H1 (cell line): Measurements from ENCODE around the gene NOM1. TPM values are rescaled to one million over a fixed set of nuclear protein-coding genes. Genes with fewer than 3 reads are reported as not detected.

Experiments
- CTCF ChIA-PET: fragments of 300-600 bp; sonication (Branson Sonifier 250); formaldehyde crosslinking; loops from one replicate; lab custom pipeline; 2021; ENCODE audit not compliant: partially characterized antibody; lab: Charles Lee
- POLR2A ChIA-PET: fragments of 300-600 bp; sonication (Branson Sonifier 250); formaldehyde crosslinking; loops from one replicate; lab custom pipeline; 2021; ENCODE audit warnings: inconsistent platforms; ENCODE audit not compliant: partially characterized antibody; lab: Charles Lee
- DNase-seq, 2 experiments: peaks; one replicate each; pipeline versions ENCODE4 v3.0.0 to v3.0.0-alpha.2; 2010 to 2022; ENCODE audit warnings: low spot score in 2 of 2, low read depth in 1 of 2, mixed read lengths in 1 of 2
- FAIRE-seq: peaks from 2 replicates; lab custom pipeline; 2011; peaks lifted over from hg19 to GRCh38; lab: Jason Lieb, UNC
- H2AFZ ChIP-seq: 2 replicates; pipeline ENCODE4 v1.8.1; 2012; ENCODE audit warnings: low read length, inconsistent platforms
- H2AK5ac ChIP-seq: 2 replicates; pipeline ENCODE4 v1.6.1; 2013; ENCODE audit warnings: low read depth, low read length
- H2BK120ac ChIP-seq: replicated peaks from 2 replicates; pipeline ENCODE3; 2013; ENCODE audit warnings: low read depth, low read length, inconsistent platforms
- H2BK12ac ChIP-seq: 2 replicates; pipeline ENCODE4 v1.6.1; 2013; ENCODE audit warnings: low read depth, low read length
- H2BK15ac ChIP-seq: 2 replicates; pipeline ENCODE4 v1.6.1; 2013; ENCODE audit warnings: low read length
- H2BK20ac ChIP-seq: 2 replicates; pipeline ENCODE4 v1.6.1; 2013; ENCODE audit warnings: low read length
- H2BK5ac ChIP-seq: 2 replicates; pipeline ENCODE4 v1.6.1; 2013; ENCODE audit warnings: low read depth, low read length
- H3K14ac ChIP-seq: 2 replicates; pipeline ENCODE4 v1.6.1; 2013; ENCODE audit warnings: inconsistent platforms; ENCODE audit not compliant: insufficient read length
- H3K18ac ChIP-seq: 2 replicates; pipeline ENCODE4 v1.6.1; 2013; ENCODE audit warnings: low read length; ENCODE audit errors: extremely low read depth
- H3K23ac ChIP-seq: 2 replicates; pipeline ENCODE4 v1.6.1; 2013; ENCODE audit warnings: inconsistent platforms; ENCODE audit not compliant: insufficient read length
- H3K23me2 ChIP-seq: 2 replicates; pipeline ENCODE4 v1.6.1; 2013; ENCODE audit warnings: low read depth, low read length
- H3K27ac ChIP-seq: 2 replicates; pipeline ENCODE4 v1.6.1; 2011; ENCODE audit warnings: low read depth, low read length, inconsistent platforms
- H3K27me3 ChIP-seq, 4 experiments: replicated peaks in 1 of 4; 1 replicate in 1 of 4; 2 replicates in 3 of 4; pipeline versions ENCODE4 v1.6.1 to v1.8.1; 2011 to 2013; ENCODE audit warnings: low read length in 3 of 4, mild to moderate bottlenecking in 3 of 4, inconsistent platforms in 2 of 4, mixed read lengths in 2 of 4, moderate library complexity in 1 of 4; ENCODE audit not compliant: control insufficient read depth in 3 of 4, insufficient read depth in 3 of 4; ENCODE audit errors: extremely low read depth in 1 of 4
- H3K36me3 ChIP-seq, 4 experiments: 2 replicates each; pipeline versions ENCODE4 v1.6.1 to v1.8.1; 2011 to 2013; ENCODE audit warnings: mild to moderate bottlenecking in 4 of 4, low read length in 3 of 4, moderate library complexity in 2 of 4, control low read depth in 1 of 4, inconsistent platforms in 1 of 4; ENCODE audit not compliant: insufficient read depth in 4 of 4, control insufficient read depth in 2 of 4
- H3K4ac ChIP-seq: replicated peaks from 2 replicates; pipeline ENCODE3; 2013; ENCODE audit warnings: low read length, low read depth, mixed read lengths, inconsistent platforms; ENCODE audit not compliant: insufficient read length
- H3K4me1 ChIP-seq, 4 experiments: replicated peaks in 1 of 4; 1 replicate in 1 of 4; 2 replicates in 3 of 4; pipeline versions ENCODE4 v1.6.1 to v1.8.1; 2011 to 2013; ENCODE audit warnings: low read length in 3 of 4, inconsistent platforms in 2 of 4, mixed read lengths in 1 of 4; ENCODE audit not compliant: insufficient read depth in 4 of 4, control insufficient read depth in 3 of 4
- H3K4me2 ChIP-seq, 2 experiments: 2 replicates each; pipeline versions ENCODE4 v1.6.1 to v1.8.1; 2011 to 2013; ENCODE audit warnings: low read depth in 2 of 2, low read length in 2 of 2, control low read depth in 1 of 2, inconsistent platforms in 1 of 2, mild to moderate bottlenecking in 1 of 2; ENCODE audit not compliant: insufficient read depth in 1 of 2
- H3K4me3 ChIP-seq, 4 experiments: fragments of 200-600, 300-600 bp in 1 of 4; sonication (generic), shearing (Covaris generic), sonication (Bioruptor Twin) in 1 of 4; 2 replicates each; pipeline versions ENCODE4 v1.5.1 to v1.8.1; 2011 to 2016; ENCODE audit warnings: low read length in 4 of 4, low read depth in 3 of 4, control low read depth in 2 of 4, inconsistent platforms in 2 of 4, mild to moderate bottlenecking in 2 of 4, mixed read lengths in 1 of 4, moderate library complexity in 1 of 4; ENCODE audit not compliant: insufficient read depth in 2 of 4; ENCODE audit errors: extremely low read depth in 1 of 4
- H3K56ac ChIP-seq: replicated peaks from 2 replicates; pipeline ENCODE3; 2013; ENCODE audit warnings: low read depth, mild to moderate bottlenecking, mixed read lengths, low read length, inconsistent platforms; ENCODE audit not compliant: insufficient read length
- H3K79me1 ChIP-seq: 2 replicates; pipeline ENCODE4 v1.6.1; 2013; ENCODE audit warnings: low read depth, low read length, control low read depth
- H3K79me2 ChIP-seq, 2 experiments: 2 replicates each; pipeline versions ENCODE4 v1.6.1 to v1.8.1; 2012 to 2013; ENCODE audit warnings: low read length in 2 of 2, mild to moderate bottlenecking in 2 of 2, inconsistent platforms in 1 of 2; ENCODE audit not compliant: insufficient read depth in 2 of 2, control insufficient read depth in 1 of 2
- H3K9ac ChIP-seq, 4 experiments: replicated peaks in 1 of 4; 1 replicate in 1 of 4; 2 replicates in 3 of 4; pipeline versions ENCODE4 v1.6.1 to v1.8.1; 2011 to 2013; ENCODE audit warnings: low read depth in 3 of 4, low read length in 3 of 4, control low read depth in 2 of 4, mild to moderate bottlenecking in 2 of 4, moderate library complexity in 2 of 4, inconsistent platforms in 1 of 4; ENCODE audit errors: extremely low read depth in 1 of 4
- H3K9me3 ChIP-seq, 2 experiments: 2 replicates each; pipeline versions ENCODE4 v1.6.1 to v1.8.1; 2012 to 2013; ENCODE audit warnings: mild to moderate bottlenecking in 2 of 2, moderate library complexity in 2 of 2, control low read depth in 1 of 2, inconsistent platforms in 1 of 2, low read depth in 1 of 2, low read length in 1 of 2, mixed read lengths in 1 of 2; ENCODE audit not compliant: insufficient read depth in 2 of 2
- H4K20me1 ChIP-seq, 2 experiments: replicated peaks in 1 of 2; 2 replicates each; pipeline versions ENCODE3 to v1.8.1; 2011 to 2013; ENCODE audit warnings: inconsistent platforms in 2 of 2, low read length in 2 of 2, mild to moderate bottlenecking in 1 of 2; ENCODE audit not compliant: insufficient read depth in 2 of 2, control insufficient read depth in 1 of 2
- H4K5ac ChIP-seq: 2 replicates; pipeline ENCODE4 v1.6.1; 2013; ENCODE audit warnings: low read length, low read depth, mixed read lengths, inconsistent platforms; ENCODE audit not compliant: insufficient read length
- H4K8ac ChIP-seq: 2 replicates; pipeline ENCODE4 v1.8.0; 2013; ENCODE audit warnings: mild to moderate bottlenecking, moderate library complexity, low read length, inconsistent platforms; ENCODE audit not compliant: insufficient read depth; ENCODE audit errors: extremely low read depth
- H4K91ac ChIP-seq: replicated peaks from 2 replicates; pipeline ENCODE3; 2013; ENCODE audit warnings: low read length, mixed read lengths, inconsistent platforms; ENCODE audit not compliant: insufficient read length
- JUN ChIP-seq: IDR thresholded peaks from 2 replicates; pipeline ENCODE4 v1.6.1; 2011; ENCODE audit warnings: low read depth, mild to moderate bottlenecking, improper control_type of control experiment, low read length
- SAP30 ChIP-seq: fragments of 300-600 bp; sonication (generic); IDR thresholded peaks from 2 replicates; pipeline ENCODE4 v1.7.1; 2012; ENCODE audit warnings: low read length, moderate library complexity, mild to moderate bottlenecking, inconsistent platforms; ENCODE audit not compliant: insufficient read depth, insufficient replicate concordance
- WGBS, 2 experiments: shearing (Covaris generic) in 1 of 2; methylation state at CpG; one replicate each; pipeline versions ENCODE4 v1.1.6 to v1.1.7; 2013 to 2015; ENCODE audit warnings: low lambda C conversion rate in 2 of 2, mixed read lengths in 2 of 2, inconsistent platforms in 1 of 2, low coverage in 1 of 2, missing lambda C conversion rate in 1 of 2; ENCODE audit not compliant: insufficient replicate concordance in 2 of 2, insufficient coverage in 1 of 2, insufficient read length in 1 of 2; ENCODE audit errors: extremely low coverage in 1 of 2, missing lambda C conversion rate in 1 of 2; 5-methylcytosine and 5-hydroxymethylcytosine counted together
- polyA plus RNA-seq, 7 experiments: library from polyadenylated mRNA; depleted of rRNA in 3 of 7; stranded (reverse) in 5 of 7; unstranded in 2 of 7; fragments of >200 nt in 5 of 7; fragments of 200-250 nt in 2 of 7; gene quantifications; 1 replicate in 5 of 7; 2 replicates in 1 of 7; 4 replicates in 1 of 7; pipeline versions ENCODE4 v1.2.1 to v1.2.3, GENCODE V29; 2011 to 2013; ENCODE audit warnings: missing spikeins in 2 of 7, mixed read lengths in 2 of 7
- total RNA-seq: library from RNA; stranded (reverse); fragmentation: NEBNext Ultra II Directional; extraction: Animal tissue kit (Norgen Biotek cat#: 25700); gene quantifications from 2 replicates; pipeline ENCODE4 v1.2.1, GENCODE V29; 2021

Gene NOM1
- total and polyA plus RNA-seq, 2 of the 8 experiments (the other 6 are each of a cell fraction or from before 2014, with no cell fraction given) = 10.6 to 29.1 TPM

DNA sequence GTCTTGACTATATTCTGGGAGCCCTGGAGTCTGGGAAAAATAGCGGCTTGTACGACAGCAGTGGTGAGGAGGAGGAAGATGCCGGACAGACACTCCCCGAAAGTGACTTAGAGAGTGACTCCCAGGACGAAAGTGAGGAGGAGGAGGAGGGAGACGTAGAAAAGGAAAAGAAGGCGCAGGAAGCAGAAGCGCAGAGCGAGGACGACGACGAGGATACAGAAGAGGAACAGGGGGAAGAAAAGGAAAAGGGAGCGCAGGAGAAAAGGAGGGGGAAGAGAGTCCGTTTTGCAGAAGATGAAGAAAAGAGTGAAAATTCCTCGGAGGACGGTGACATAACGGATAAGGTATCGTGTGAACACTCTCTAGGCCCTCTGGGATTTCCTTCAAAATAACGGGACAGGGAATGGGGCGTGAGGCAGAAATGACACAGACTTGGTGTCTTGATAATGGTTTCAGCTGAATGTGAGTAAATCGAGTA, 908 bp downstream of the NOM1 start:
- Histone ChIP-seq H2BK12ac (no peak overlapping the region), H3K4me1 (peaks cover 0 to 7% (median 1%) of the 10 kb centered on the region in 4 experiments; a peak in 6 of 7 replicates), H2BK120ac (no peak overlapping the region), H3K23me2 (peaks cover 10% of the 10 kb centered on the region), H3K23ac (no peak overlapping the region), H3K4me2 (peak overlapping the region; percentile 92 to 94), H2BK5ac (no peak overlapping the region), H2AK5ac (no peak overlapping the region), H3K27me3 (no peaks in the 10 kb centered on the region), H4K20me1 (peaks cover 12 to 19% of the 10 kb centered on the region in 2 experiments), H3K36me3 (peaks cover 21 to 32% (median 31%) of the 10 kb centered on the region in 4 experiments), H3K4ac (no peak overlapping the region), H3K18ac (no peak overlapping the region; the same call in 1 of the 2 replicates), H3K14ac (no peak overlapping the region), H2AFZ (no peak overlapping the region), H3K79me1 (peaks cover 11% of the 10 kb centered on the region; the same call in 1 of the 2 replicates), H3K4me3 (peak overlapping the region; percentile 93 to 99 (median 96)), H2BK20ac (no peak overlapping the region), H4K5ac (no peak overlapping the region), H2BK15ac (no peak overlapping the region), H3K9me3 (no peaks in the 10 kb centered on the region), H4K8ac (no peak overlapping the region), H3K27ac (no peak overlapping the region), H3K79me2 (peaks cover 15 to 51% of the 10 kb centered on the region in 2 experiments), H4K91ac (no peak overlapping the region), H3K56ac (no peak overlapping the region), H3K9ac (peak overlapping the region; percentile 68 to 93 (median 86))
- no peak for TF ChIP-seq JUN
- TF ChIP-seq SAP30 = peak; percentile 64
- ChIA-PET POLR2A (interaction anchor here (0.6 to 3.1 kb wide), 11 partner anchors 11 to 91 kb away, joined by 3 to 18 read pairs (median 4); no protein-coding TSS in a partner anchor), CTCF (interaction anchor here (1.0 to 1.9 kb wide), 9 partner anchors 18 to 389 kb away, joined by 3 to 8 read pairs (median 3); no protein-coding TSS in a partner anchor)
- FAIRE-seq (no peak), DNase-seq (no peak)
- 3% methylated on average over 21 of the region's 21 CpGs; no CpG with 5 or more reads in 1 of the 2 experiments for WGBS, 2 experiments
